Stimulated activated naive B cell treated with anti-CD40 and anti-IgM and Interleukin-4, amounts not matched to agents 10 μg/mL and 1 μg/mL and 100 μg/mL, for 72 hours (primary cell): ENCODE measurements around the gene ZNF71.
"Not testable (repeated sequence)": the region's sequence is repeated elsewhere in the genome, so short reads cannot be mapped to it uniquely, and the experiment has no call there.

Experiments
- ATAC-seq, 2 donors: fragments of 150-1000 bp; cut with Tn5 transposase; replicated peaks; 2 replicates each; pipeline ENCODE4 v1.10.0; 2021; ENCODE audit warnings: moderate library complexity in 1 of 2
- DNase-seq: peaks from one replicate; pipeline ENCODE4 v3.0.0; 2021
- H3K27ac Mint-ChIP-seq: one replicate; pipeline ENCODE4 v1.8.0; 2022; ENCODE audit warnings: mild to moderate bottlenecking, mixed read lengths
- H3K27me3 Mint-ChIP-seq, 2 donors: one replicate each; pipeline ENCODE4 v1.8.0; 2022; ENCODE audit warnings: mixed read lengths in 2 of 2
- H3K36me3 Mint-ChIP-seq, 2 donors: one replicate each; pipeline ENCODE4 v1.8.0; 2022; ENCODE audit warnings: mixed read lengths in 2 of 2, mild to moderate bottlenecking in 1 of 2
- H3K4me1 Mint-ChIP-seq, 2 donors: one replicate each; pipeline ENCODE4 v1.8.0; 2022; ENCODE audit warnings: mixed read lengths in 2 of 2, mild to moderate bottlenecking in 1 of 2
- H3K4me3 Mint-ChIP-seq, 2 donors: one replicate each; pipeline ENCODE4 v1.8.0; 2022; ENCODE audit warnings: mild to moderate bottlenecking in 2 of 2, mixed read lengths in 2 of 2, moderate library complexity in 1 of 2
- H3K9me3 Mint-ChIP-seq, 2 donors: one replicate each; pipeline ENCODE4 v1.8.0; 2022; ENCODE audit warnings: mixed read lengths in 2 of 2, mild to moderate bottlenecking in 1 of 2

Gene ZNF71

GRCh38 chr19:56642711-56643459 lies 47.8 kb downstream of the ZNF71 start, which contains the start of gene SMIM17:
Gene SMIM17, plus strand, starts transcription at chr19:56643159. Its CDS starts 2,509 bp downstream, at chr19:56645668.
- no peak within 1 kb of the TSS for H3K4me3 Mint-ChIP-seq
- peaks cover 25% of the 10 kb centered on the region in 2 donors for H3K36me3 Mint-ChIP-seq
- ATAC-seq (no peak), DNase-seq (no peak)
- H3K27me3 Mint-ChIP-seq = peaks cover 29 to 52% of the 10 kb centered on the region in 2 donors
- peaks cover 5 to 6% of the 10 kb centered on the region in 2 donors for H3K4me1 Mint-ChIP-seq
- no peak within 1 kb of the TSS for H3K27ac Mint-ChIP-seq
- peaks cover 28 to 32% of the 10 kb centered on the region in 2 donors for H3K9me3 Mint-ChIP-seq

DNA sequence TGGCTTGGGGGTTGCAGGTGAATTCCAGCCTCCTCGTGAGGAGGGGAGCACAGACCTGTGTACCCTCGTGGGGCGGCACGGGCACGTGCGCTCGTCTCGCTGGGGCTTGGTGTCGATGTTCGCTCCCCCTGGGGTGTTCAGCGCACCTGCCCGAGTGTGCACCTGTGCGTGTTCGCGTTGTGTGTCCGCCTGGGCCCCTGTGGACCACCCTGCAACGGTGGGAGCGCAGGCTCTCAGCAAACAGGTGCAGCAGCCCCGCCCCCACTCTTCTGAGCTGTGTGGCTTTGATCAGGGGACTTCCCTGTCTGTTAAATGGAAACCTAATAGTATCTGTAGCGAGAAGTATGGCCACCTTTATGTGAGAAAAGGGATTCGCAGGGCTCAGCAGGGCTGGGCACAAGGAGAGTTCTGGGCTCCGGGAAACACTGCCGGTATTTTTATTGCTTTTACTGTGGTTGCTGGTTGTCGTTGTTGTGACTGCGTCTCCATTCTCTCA lies 48.4 kb downstream of the ZNF71 start:
- peaks cover 33 to 52% of the 10 kb centered on the region in 2 donors for H3K27me3 Mint-ChIP-seq
- H3K36me3 Mint-ChIP-seq = peaks cover 26 to 28% of the 10 kb centered on the region in 2 donors
- DNase-seq (no peak), ATAC-seq (peak in 1 of 2 donors; percentile 50)
- peaks cover 5 to 6% of the 10 kb centered on the region in 2 donors for H3K4me1 Mint-ChIP-seq
- no peak overlapping the region for H3K4me3 Mint-ChIP-seq
- H3K9me3 Mint-ChIP-seq = peaks cover 29 to 34% of the 10 kb centered on the region in 2 donors
- no peak overlapping the region for H3K27ac Mint-ChIP-seq

GRCh38 chr19:56654151-56654550 lies 59.0 kb downstream of the ZNF71 start:
- H3K4me1 Mint-ChIP-seq = no peaks in the 10 kb centered on the region
- DNase-seq = no peak
- peaks cover 15 to 22% of the 10 kb centered on the region in 2 donors for H3K9me3 Mint-ChIP-seq
- no peak overlapping the region for H3K4me3 Mint-ChIP-seq
- no peak overlapping the region for H3K27ac Mint-ChIP-seq
- ATAC-seq = no peak
- peaks cover under 1 to 3% of the 10 kb centered on the region in 2 donors for H3K36me3 Mint-ChIP-seq
- peaks cover 3 to 17% of the 10 kb centered on the region in 2 donors for H3K27me3 Mint-ChIP-seq

- Mint-ChIP-seq H3K9me3 (peaks cover 0 to 13% of the 10 kb centered on the region in 2 donors), H3K4me3 (peak overlapping the region; percentile 65 to 79), H3K4me1 (peaks cover 0 to 9% of the 10 kb centered on the region in 2 donors), H3K27ac (no peak overlapping the region), H3K36me3 (peaks cover 33 to 36% of the 10 kb centered on the region in 2 donors), H3K27me3 (peaks cover 0 to 14% of the 10 kb centered on the region in 2 donors)
- ATAC-seq = peak; percentile 86 to 89
- peak; percentile 21 for DNase-seq
Observed at GRCh38 chr19:56660381-56661107, 65.4 kb downstream of the ZNF71 start.

- H3K9me3 Mint-ChIP-seq = peaks cover 0 to 13% of the 10 kb centered on the region in 2 donors
- peaks cover 0 to 9% of the 10 kb centered on the region in 2 donors for H3K4me1 Mint-ChIP-seq
- H3K36me3 Mint-ChIP-seq = peaks cover 38 to 39% of the 10 kb centered on the region in 2 donors
- H3K27ac Mint-ChIP-seq = no peak overlapping the region
- no peak for DNase-seq
- H3K27me3 Mint-ChIP-seq = peaks cover 0 to 14% of the 10 kb centered on the region in 2 donors
- ATAC-seq = no peak
- peak overlapping the region in 1 of 2 donors; percentile 79 for H3K4me3 Mint-ChIP-seq
Observed at GRCh38 chr19:56661248-56661647, 66.1 kb downstream of the ZNF71 start.

- Mint-ChIP-seq H3K4me1 (peaks cover 3 to 15% of the 10 kb centered on the region in 2 donors), H3K27ac (no peak overlapping the region), H3K9me3 (peaks cover 4 to 9% of the 10 kb centered on the region in 2 donors), H3K36me3 (peaks cover 46 to 48% of the 10 kb centered on the region in 2 donors), H3K27me3 (peaks cover 0 to 7% of the 10 kb centered on the region in 2 donors), H3K4me3 (no peak overlapping the region)
- ATAC-seq = no peak
- DNase-seq = no peak
Observed at GRCh38 chr19:56663931-56664500, 68.9 kb downstream of the ZNF71 start.

DNA sequence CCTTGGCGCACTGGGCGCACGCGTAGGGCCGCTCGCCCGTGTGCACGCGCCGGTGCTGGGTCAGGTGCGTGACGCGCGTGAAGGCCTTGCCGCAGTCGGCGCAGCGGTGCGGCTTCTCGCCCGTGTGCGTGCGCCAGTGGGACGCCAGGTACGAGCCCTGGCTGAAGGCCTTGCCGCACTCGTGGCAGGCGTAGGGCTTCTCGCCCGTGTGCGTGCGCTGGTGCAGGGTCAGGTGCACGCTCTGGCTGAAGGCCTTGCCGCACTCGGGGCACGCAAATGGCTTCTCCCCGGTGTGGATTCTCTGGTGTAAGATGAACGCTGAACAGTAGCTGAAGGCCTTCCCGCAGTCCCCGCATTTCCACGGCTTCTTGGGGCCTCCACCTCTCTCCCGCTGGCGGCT lies 69.4 kb downstream of the ZNF71 start:
- Mint-ChIP-seq H3K36me3 (peaks cover 47 to 50% of the 10 kb centered on the region in 2 donors), H3K27me3 (peaks cover 0 to 2% of the 10 kb centered on the region in 2 donors), H3K9me3 (peaks cover 4 to 7% of the 10 kb centered on the region in 2 donors), H3K4me1 (peaks cover 3 to 17% of the 10 kb centered on the region in 2 donors), H3K4me3 (no peak overlapping the region), H3K27ac (no peak overlapping the region)
- DNase-seq (no peak), ATAC-seq (no peak)

- H3K36me3 Mint-ChIP-seq = peaks cover 39 to 50% of the 10 kb centered on the region in 2 donors
- peaks cover 2 to 4% of the 10 kb centered on the region in 2 donors for H3K9me3 Mint-ChIP-seq
- H3K4me1 Mint-ChIP-seq = peaks cover 18 to 28% of the 10 kb centered on the region in 2 donors
- no peak for DNase-seq
- no peak overlapping the region for H3K27ac Mint-ChIP-seq
- no peaks in the 10 kb centered on the region for H3K27me3 Mint-ChIP-seq
- no peak overlapping the region for H3K4me3 Mint-ChIP-seq
- ATAC-seq = no peak
Observed at GRCh38 chr19:56667311-56667870, 72.3 kb downstream of the ZNF71 start.

- H3K4me3 Mint-ChIP-seq = no peak overlapping the region
- DNase-seq (no peak), ATAC-seq (no peak)
- H3K36me3 Mint-ChIP-seq = peaks cover 31 to 41% of the 10 kb centered on the region in 2 donors
- peaks cover 2 to 4% of the 10 kb centered on the region in 2 donors for H3K9me3 Mint-ChIP-seq
- H3K27ac Mint-ChIP-seq = no peak overlapping the region
- no peaks in the 10 kb centered on the region for H3K27me3 Mint-ChIP-seq
- peaks cover 18 to 28% of the 10 kb centered on the region in 2 donors for H3K4me1 Mint-ChIP-seq
Observed at GRCh38 chr19:56668676-56669075, 73.6 kb downstream of the ZNF71 start.

DNA sequence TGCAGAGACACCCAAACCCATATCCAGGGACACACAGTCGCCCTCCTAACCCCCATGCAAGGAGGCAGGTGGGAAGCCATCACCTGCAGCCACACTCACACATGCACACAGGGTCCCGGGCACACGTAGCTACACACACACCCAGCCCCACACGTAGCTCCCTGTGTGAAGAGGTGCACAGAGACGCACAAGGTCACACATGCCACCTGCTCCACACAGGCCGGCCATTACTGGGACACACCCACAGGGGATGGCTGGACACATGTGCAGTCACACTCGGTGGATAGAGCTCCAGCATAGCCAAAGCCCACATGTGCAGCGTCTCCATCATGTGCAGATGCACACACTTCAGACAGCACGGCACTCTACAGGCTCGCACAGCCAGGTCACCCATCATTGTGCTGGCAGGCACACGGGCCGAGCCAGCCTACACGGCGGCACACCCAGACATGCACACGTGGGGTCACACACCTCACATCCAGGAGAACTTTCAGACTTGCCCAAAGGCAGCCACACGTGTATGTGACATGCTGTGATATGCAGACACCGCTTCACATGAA lies 75.4 kb downstream of the ZNF71 start:
- peak overlapping the region; percentile 98 for H3K4me3 Mint-ChIP-seq
- peaks cover 18 to 28% of the 10 kb centered on the region in 2 donors for H3K4me1 Mint-ChIP-seq
- peaks cover 0 to 4% of the 10 kb centered on the region in 2 donors for H3K9me3 Mint-ChIP-seq
- no peak for ATAC-seq
- H3K27ac Mint-ChIP-seq = peak overlapping the region; percentile 47
- DNase-seq = no peak
- peaks cover 15 to 23% of the 10 kb centered on the region in 2 donors for H3K36me3 Mint-ChIP-seq
- no peaks in the 10 kb centered on the region for H3K27me3 Mint-ChIP-seq

- Mint-ChIP-seq H3K9me3 (peaks cover 0 to 4% of the 10 kb centered on the region in 2 donors), H3K36me3 (peaks cover 12 to 19% of the 10 kb centered on the region in 2 donors), H3K4me1 (peaks cover 18 to 28% of the 10 kb centered on the region in 2 donors), H3K4me3 (peak overlapping the region; percentile 98), H3K27ac (peak overlapping the region; percentile 96), H3K27me3 (no peaks in the 10 kb centered on the region)
- ATAC-seq = peak; percentile 52 to 53
- no peak for DNase-seq
Observed at GRCh38 chr19:56670961-56671612, 76.0 kb downstream of the ZNF71 start.

GRCh38 chr19:56671613-56671994 lies 76.5 kb downstream of the ZNF71 start, which contains the start of gene ZNF835:
Gene ZNF835, minus strand, starts transcription at chr19:56671757. Its CDS starts 6,559 bp downstream, at chr19:56665198.
- DNase-seq (peak; percentile 93), ATAC-seq (peak; percentile 95 to 97)
- Mint-ChIP-seq H3K4me1 (peaks cover 18 to 28% of the 10 kb centered on the region in 2 donors), H3K36me3 (peaks cover 12 to 16% of the 10 kb centered on the region in 2 donors), H3K9me3 (peaks cover 0 to 4% of the 10 kb centered on the region in 2 donors), H3K4me3 (peak within 1 kb of the TSS; percentile 98), H3K27ac (peak within 1 kb of the TSS; percentile 96), H3K27me3 (no peaks in the 10 kb centered on the region)

DNA sequence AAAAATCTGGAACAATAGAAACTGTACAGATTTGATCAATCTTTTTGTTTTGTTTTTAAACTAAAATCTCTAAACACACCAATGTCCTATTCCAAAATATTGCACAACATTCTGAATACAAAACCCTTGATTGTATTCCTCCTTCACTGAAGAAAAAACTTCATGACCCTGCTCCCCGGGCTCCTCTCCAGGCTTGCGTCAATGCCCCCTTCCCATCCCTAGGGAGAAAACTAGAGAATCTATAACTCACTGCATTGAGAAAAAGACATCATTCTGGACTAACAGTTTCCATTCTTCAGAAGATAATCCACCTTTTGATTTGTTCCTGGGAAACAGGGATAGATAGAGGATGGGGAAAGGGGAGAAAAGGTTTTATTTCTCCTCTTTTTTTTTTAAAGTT lies 77.5 kb downstream of the ZNF71 start:
- H3K9me3 Mint-ChIP-seq, H3K27ac Mint-ChIP-seq, DNase-seq, H3K4me3 Mint-ChIP-seq, H3K27me3 Mint-ChIP-seq, ATAC-seq: not testable (repeated sequence)
- peaks cover 18 to 28% of the 10 kb centered on the region in 2 donors for H3K4me1 Mint-ChIP-seq
- peaks cover 12 to 16% of the 10 kb centered on the region in 2 donors for H3K36me3 Mint-ChIP-seq
